Activated CD4-positive, alpha-beta T cell treated with anti-CD3 and anti-CD28 coated beads, Interleukin-2, amount 50 U/mL, for 1 hour (primary cell): ENCODE measurements around the gene EFHD1.
"Not testable (repeated sequence)": the region's sequence is repeated elsewhere in the genome, so short reads cannot be mapped to it uniquely, and the experiment has no call there.

ENCODE experiments used
- DNase-seq: peaks from one replicate; pipeline ENCODE4 v3.0.0-alpha.2; 2020

The EFHD1 gene

DNA sequence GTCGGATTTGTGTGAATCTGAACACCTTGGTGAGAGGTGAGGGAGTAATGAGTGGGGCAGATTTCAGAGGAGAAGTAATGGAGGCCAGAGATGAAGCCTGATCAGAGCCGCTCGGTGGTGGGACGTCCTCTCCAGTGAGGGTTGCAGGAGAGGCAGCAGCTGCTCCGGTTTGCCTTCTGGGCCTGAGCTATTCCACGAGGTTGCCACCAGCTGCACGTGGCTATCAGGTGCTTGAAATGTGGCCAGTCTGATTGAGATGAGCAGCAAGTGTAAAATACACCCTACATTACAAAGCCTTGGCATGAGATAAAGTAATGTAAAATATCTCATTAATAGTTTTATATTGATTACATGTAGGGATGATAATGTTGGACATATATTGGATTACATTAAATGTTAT lies 10.8 kb upstream of the EFHD1 start:
- no peak for DNase-seq

DNA sequence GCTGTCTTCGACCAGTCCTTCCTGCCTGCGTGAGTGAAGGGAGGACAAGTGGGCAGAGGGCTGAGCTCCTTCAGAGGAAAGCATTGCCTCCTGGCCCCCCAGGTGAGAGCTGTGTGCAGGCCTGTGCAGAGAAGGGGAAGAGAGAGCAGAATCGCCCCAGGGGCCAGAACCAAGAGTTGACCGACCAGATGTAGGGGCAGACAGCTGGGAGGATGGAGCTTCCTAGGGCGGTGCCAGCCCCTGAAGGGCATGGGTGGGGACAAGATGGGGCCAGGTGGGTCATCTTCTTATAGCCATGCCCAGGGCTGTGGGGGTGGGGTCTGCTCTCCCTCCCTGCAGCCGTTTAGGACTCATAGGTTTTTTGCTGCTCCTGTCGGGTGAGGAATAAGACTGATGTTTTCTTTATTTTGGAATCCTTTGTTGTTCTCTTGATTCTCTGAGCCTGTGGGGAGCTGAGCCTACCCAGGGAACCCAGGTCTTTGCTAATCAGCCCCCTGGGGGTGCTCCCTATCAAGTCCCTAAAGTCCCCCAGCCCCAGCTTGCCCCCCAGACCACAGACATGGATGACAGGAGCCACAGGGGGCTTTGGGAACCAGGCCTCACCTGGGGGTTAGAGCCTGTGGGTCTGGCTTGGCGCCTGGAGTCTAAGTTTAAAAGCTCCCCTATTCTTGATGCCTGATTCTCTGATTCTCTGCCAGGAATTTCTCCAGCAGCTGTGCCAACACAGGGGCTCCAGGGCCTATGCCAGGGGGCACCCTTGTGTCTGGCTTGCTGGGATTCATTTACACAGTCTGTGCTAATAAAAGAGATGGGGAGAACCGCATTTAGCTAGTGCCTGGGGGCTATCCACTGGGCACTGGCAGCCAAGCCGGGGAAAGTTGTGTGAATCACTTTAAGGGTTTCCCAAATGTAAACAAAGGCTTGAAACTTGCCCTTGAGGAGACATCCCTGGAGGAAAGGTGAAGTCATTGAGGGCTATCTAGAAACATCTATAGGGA lies 9.3 kb upstream of the EFHD1 start:
- DNase-seq = no peak

DNA sequence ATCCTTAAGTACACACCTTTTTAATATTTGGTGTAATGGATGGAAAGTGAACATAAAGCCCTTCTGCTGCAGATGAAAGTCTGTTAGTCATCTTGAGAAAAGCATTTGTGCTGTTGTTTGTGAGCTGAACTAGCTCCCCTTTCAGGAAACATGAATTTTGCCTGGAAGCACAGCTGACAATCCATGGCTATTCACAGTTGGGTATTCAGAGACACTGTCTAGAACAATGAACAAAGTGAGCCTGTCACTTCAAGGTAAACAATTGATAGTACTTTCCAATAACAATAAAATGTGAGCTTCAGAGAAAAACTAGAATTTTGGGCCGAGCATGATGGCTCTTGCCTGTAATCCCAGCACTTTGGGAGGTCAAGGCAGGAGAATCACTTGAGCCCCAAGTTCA lies 6.8 kb upstream of the EFHD1 start:
- DNase-seq = no peak

DNA sequence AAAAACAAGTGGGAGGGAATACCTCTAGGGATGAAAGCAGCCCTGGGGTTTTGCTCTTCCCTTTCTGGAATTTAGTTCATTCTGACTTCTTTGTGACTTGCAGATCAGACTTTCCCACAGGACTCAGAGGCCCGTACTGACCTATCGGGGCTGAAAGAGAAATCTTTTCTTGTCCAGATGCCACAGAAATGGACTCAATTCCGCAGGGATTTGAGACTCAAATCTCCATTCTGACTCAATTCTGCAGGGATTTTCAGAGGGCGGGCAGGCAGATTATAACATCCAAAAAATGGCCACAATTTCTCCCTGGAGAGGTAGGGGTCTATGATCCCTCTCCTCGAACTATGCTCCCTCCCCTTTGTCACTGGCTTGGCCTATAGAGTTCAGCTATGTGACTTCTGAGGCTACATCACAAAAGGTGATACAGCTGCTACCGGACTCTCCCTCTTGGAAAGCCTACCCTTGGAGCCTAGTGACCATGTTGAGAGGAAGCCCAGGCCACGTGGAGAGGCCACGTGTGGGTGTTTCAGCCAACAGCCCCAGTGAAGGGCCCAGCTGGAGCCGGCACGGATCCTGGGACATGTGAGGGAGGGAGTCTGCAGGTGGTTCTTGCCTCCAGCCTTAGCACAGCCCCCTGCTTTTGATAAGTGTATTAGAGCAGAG lies 4.8 kb upstream of the EFHD1 start:
- no peak for DNase-seq

DNA sequence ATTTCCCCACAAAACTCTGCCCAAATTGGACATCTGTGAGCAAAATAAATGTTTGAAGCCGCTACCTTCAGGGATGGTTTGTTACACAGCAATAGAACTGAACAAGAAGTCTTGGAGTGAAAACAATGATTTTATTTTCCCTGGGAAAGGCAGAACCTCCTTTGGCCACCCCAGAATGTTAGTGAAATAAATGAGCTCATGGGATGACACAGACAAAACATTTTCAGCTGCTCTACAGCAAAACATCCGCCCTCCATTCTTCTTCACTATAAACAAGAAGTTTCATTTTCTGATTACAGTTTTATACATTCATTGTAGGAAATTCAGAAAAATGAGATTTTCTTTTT lies 4.3 kb upstream of the EFHD1 start:
- no peak for DNase-seq

DNA sequence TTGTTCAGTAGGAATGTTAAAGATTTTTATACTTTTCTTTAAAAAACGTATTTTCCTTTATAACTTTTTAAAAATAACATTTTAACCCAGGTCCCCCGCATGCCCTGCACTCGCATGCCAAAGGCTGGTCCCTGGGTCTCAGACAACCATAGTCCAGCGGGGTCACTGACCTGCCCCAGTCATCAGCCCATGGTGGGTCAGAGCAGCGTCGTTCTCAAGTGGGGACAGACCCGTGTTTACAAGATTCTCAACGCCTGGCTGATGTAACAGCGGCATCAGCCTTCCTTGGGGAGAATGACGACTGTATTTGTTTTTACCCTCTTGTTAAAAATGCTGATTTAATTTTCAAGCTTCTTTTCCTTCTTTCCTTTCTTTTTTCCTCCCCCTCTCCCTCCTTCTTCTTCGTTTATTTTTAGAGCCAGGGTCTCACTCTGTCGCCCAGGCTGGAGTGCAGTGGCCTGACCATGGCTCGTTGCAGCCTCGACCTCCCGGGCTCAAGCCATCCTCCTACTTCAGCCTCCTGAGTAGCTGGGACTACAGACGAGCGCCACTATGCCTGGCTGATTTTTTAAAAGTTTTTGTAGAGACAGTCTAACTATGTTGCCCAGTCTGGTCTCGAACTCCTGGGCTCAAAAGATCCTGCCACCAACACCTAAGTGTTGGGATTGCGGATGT lies 1.0 kb upstream of the EFHD1 start:
- no peak for DNase-seq

DNA sequence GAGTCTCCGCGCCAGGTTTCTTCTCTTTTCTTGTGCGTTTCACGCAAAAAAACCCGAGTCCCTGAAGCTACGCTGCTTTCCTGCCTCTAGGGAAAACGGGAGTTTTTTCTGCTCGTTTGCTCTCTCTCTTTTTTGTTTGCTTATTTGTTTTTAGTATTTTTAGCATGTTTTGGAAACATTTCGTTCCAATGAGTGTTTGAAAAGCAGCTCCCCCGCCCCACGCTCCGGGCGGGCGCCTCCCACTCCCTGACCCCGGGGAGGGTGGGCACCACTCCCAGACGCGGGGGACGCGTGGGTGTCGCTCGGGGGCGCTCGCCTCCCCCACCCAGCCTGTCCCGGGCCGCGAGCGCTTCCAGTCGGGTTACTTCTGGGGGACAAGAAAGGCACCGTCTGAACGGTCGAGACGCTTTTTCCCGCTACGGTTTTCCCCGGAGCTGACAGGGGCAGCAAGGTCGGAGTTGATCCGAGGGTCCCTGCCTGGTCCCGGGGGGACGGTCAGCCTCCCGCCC lies 446 bp upstream of the EFHD1 start:
- DNase-seq = no peak

DNA sequence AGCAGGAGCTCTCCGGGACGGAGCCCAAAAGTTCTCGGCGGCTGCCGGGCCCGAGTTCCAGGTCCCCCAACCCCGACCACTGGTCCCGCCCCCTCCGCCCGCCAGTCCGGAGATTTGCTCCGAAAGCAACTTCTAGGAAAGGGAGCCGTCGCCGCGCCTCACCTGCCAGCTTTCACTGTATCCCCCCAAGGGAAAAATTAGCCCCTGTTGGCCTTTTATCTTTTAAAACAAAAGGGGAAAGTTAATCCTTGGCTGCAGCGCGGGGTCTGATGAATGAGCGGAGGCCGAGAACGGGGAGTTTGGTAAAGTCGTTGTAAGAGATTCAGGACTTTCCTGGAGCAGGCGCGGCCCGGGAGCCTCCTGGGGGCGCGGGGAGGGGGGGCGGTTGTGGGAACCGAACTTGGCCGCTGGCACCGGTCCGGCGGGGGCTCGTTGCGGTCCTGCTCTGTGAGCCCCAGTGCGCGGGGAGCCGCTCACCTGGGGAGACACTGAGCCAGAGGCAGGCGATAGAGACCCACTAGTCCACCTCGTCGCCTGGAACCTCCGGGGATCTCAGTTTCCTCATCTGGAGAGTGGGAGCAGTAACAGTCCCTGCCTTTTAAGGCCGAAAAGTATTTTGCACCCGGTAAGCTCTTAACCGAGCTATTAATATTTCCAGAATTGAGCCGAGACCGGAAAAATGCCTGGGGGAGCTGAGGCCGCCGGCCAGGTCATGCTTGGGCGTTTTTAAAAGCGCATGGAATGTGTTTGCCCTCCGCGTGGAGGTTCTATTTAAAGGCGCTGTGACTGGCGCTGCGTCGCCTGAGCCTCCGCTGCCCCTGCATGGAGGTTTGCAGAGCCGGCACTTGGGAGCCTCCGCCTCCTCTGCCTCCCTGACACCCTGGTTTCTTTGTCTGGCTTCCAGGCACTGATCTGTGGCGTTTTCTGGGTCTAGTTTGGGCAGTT lies 1.1 kb downstream of the EFHD1 start:
- no peak for DNase-seq

DNA sequence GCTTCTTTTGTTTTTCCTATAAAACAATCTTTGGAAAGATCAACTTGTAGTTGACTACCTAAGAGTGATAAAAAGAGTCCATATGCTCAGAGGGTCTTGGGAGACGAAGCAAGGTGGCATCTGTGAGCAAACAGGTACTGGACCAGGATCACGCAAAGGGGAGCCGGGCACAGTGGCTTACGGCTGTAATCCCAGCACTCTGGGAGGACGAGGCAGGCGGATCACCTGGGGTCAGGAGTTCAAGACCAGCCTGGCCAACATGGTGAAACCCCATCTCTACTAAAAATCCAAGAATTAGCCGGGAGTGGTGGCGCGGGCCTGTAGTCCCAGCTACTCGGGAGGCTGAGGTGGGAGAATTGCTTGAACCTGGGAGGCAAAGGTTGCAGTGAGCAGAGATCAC lies 2.0 kb downstream of the EFHD1 start:
- not testable (repeated sequence) for DNase-seq

DNA sequence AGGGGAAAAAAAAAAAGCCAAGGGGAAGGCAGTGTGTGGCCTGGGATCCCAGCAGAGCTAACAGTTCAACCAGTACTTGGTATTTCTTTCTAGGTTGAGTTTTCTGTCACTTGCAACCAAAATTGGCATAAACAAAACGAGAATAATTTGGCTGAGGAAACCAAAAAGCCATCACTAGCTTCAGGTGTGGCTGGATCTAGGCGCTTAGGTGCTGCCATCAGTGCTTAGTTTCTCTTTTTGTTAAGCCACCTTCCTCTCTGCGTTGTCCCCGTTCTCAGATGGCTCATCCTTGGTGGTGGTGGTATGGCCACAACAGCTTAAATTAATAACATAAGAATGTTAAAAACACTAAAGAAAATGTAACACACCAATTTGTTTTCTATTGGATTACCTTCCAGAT lies 2.4 kb downstream of the EFHD1 start:
- no peak for DNase-seq

DNA sequence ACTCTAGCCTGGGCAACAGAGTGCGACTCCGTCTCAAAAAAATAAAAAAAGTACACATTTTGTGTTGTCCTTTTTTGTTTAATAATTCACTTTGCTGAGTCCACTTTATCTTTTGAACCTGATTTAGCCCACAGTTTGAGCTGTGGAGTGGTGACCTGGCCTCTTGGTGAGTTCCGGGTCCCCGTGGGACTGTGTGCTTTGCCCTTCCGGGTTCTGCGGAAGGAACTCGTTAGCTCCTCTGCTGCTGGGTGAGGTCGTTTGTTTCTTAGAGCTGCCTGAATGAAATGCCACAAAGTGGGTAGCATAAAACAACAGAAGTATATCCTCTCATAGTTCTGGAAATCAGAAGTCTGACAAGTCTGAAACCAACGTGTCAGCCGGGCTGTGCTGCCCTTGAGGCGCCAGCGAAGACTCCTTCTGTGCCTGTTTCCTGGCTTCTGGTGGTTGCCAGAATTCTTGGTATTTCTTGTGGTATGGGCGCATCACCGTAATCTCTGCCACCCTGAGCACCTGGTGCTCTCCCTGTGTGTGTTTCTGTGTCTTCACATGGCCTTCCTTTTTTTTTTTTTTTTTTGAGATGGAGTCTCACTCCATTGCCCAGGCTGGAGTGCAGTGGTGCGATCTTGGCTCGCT lies 3.5 kb downstream of the EFHD1 start:
- DNase-seq = no peak

DNA sequence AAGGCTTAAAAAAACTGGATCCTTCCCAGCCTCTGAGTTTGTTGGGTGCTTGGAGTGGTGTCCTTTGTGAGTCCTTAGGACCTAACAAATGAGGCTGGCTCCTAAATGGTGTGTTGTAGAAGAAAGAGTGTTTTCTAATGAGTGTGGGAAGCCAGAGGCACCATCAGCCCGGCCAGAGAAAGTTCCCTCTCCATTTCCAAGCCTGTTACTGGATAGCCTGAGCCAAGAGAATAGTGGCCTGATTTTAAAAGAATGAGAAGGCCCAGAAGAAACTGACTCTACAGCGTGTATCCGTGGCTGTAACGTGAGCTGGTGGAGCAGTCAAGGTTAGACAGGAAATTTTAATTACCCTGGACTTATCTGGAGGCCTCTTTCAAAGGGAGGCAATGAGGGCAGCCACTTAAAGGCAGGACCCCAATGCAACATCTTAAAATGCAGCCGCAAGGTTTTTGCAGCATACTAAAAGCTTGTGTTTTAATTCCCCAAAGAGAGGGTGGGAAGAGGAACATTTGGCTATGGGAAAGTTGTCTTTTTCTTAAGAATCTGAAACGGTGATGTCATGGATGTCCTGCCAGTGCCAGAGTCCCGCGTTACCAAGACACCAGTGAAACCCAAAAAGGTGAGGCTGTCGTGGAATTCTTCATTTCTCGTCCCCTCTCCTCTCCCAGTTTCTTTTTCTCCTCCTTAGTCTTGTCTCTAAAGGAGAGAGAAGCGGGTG lies 4.6 kb downstream of the EFHD1 start:
- DNase-seq = no peak

DNA sequence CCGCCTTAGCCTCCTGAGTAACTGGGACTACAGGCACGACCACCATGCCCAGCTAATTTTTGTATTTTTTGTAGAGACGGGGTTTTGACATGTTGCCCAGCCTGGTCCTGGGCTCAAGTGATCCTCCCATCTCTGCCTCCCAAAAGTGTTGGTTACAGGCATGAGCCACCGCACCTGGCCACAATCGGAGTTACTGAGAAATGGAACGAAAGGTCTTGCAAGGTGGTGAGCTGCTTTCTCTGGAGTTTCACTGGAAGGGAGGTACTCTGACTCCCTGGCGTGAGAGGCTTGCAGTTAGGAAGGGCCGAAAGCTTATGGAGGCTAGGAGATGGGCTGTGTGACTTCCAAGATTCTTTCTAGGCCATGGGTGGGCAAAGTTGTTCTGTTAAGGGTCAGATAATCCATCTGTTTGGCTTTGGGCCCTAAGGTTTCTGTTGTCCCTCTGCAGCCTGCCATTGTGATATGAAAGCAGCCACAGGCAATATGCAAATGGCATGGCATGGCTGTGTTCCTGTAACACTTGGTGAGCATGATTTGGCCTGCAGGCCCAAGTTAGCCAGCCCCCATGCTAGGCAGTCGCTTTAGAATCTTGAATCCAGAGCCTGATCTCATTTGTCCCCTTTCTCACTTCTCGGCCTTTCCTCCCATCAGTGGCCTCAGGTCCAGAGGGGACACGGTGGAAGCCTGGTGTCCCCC lies 7.9 kb downstream of the EFHD1 start:
- no peak for DNase-seq

DNA sequence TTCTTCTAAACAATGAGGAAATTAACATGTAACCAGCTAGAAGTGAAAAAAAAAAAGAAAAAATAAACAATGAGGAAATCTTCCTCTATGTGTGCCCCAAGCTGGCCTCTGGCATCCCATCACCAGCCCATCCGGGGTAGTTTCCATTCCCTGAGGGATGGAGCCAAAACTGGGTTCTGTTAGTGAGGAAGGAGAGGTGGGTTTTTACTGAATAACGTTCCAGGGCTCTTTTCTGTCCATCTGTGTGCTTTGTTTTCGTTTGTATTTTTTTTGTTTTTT lies 9.7 kb downstream of the EFHD1 start:
- DNase-seq = no peak

DNA sequence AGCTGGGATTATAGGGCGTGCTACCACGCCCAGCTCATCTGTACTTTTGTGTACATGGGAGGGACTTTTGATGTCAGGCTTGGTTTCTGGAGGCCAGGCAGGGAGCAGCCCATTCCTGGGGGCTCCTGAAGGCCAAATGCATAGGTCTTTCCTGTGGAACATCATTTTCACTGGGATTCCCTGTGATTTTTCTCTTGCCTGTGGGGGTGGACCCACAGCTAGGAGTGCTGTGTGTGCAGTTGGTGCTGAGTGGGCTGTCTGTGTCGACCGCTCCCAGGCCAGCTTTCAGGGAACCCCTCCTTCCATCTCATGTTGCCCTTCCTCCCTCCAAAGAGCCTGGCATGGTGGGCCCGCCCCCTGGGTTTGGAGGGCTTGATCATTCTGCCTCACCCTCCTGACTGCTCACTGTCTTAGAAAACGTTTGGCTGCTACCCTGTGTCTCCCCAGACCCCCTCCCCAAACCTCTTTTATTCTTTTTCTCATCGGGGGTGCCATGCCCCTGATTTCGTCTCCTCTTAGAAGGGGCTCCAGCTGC lies 10.5 kb downstream of the EFHD1 start:
- no peak for DNase-seq

DNA sequence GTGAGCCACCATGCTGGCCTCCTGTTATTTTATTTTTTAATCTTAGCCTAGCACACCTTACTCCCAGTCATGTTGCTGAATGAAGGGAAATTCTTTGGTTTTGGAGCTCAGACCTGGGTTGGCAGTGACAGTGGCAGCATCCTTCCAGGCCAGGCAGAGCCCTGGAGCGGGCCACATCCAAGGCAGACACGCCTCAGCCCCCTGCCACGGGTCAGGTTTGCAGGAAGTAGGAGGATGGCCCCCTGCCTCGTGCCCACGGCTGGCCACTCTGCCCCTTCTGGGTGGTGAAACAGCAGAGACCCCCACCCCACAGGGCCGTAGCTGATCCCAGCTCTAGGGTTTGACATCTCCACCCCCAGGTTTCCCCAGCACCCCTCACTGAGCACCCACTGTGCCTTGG lies 11.7 kb downstream of the EFHD1 start:
- no peak for DNase-seq

DNA sequence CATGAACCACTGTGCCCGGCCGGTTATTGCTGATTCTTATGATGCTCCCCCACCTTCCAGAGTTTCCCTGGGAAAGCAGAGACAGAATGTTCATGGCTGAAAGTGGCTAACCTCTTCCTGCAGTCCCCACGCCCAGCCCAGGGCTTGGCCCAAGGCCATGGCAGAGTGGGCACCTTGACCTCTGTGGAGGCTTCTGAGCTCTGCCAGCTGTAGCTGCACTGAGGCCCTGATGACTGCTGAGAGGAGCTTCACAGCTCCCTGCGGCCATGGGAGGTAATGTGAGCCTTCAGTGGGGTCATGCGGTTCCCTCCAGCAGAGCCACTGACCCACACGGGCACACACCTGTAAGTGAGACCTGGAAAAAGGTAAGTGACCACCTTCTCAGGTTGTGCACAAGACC lies 13.3 kb downstream of the EFHD1 start:
- no peak for DNase-seq

DNA sequence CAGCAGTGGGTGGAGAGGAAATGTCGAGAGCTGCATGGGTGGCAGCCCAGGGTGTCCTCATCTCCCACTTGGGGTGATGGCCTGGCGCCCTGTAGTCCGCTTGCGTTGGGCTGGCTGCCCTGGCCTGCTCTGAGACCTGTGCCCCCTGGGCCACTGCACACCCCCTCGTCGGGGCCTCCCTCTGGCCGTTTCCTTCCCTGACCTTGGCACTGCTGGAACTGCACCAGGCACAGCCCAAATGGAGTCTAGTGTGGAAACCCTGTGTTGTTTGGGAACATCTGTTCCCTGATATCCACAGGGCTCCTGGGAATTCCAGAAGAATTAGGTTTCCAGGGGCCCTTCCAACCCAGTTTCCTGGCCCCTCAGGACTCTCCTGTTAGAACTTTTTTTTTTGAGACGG lies 13.9 kb downstream of the EFHD1 start:
- no peak for DNase-seq

DNA sequence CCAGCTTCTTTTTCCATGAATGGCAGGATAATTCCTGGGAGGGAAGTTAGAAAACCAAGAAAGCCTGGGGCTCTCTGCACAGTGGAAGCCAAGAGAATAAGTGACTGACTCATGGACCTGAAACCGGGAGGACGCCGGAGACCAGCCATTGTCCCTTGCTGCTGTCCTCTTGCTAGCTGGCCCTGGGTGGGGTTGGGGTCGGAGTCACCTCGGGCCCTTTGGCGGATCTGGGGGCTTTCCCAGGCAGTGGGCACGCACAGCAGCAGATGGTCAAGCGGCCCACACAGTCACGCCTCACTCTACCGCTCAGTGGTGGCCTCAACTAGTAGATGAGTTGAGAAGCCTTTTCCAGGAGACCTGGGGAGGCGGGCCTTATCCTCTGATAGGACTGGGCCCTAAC lies 15.6 kb downstream of the EFHD1 start:
- no peak for DNase-seq

DNA sequence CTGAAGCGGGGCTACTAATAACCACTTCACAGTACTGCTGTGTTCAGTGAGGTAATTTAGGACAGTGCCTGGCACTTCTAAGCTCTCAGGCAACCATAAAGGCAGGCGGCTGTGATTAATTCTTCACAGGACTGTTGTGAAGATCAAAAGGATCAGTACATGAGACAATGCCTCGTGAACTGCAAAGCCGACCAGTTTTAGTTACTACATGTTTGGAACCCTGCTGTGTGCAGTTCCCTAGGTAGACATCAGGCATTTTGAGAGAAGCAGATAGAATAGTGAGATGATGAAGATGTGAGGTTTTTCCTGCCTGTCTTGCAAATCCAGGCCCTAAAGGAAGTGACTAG lies 19.1 kb downstream of the EFHD1 start:
- no peak for DNase-seq

DNA sequence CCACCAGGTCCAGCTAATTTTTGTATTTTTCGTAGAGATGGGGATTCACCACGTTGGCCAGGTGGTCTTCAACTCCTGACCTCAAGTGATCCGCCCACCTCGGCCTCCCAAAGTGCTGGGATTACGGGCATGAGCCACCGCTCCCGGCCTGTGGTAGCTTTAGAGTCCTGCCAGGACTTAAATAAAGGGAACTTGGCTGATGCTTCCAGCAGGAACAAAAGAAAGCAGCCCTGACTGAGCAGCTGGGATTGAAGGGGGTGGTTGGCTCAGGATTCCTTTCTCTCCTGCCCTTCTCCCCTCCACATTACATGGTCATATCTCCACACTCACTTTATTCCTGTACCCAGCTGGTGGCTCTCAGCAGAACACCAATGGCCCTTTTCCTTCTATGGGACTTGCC lies 20.0 kb downstream of the EFHD1 start:
- no peak for DNase-seq
